Suprapubic skin (tissue), 4 donors: ENCODE results near the gene FAM98B. TPM values are rescaled to one million over a fixed set of nuclear protein-coding genes. Genes with fewer than 3 reads are reported as not detected.

ENCODE experiments used
- DNase-seq, 2 donors: peaks; one replicate each; pipeline ENCODE4 v3.0.0-alpha.2; 2019; ENCODE audit warnings: low spot score in 2 of 2
- H3K27ac ChIP-seq: fragments of 200-600 bp; sonication (generic); one replicate; pipeline ENCODE4 v1.5.1; 2019
- H3K27me3 ChIP-seq: fragments of 200-600 bp; sonication (generic); one replicate; pipeline ENCODE4 v1.5.1; 2019
- H3K36me3 ChIP-seq: fragments of 200-600 bp; sonication (generic); one replicate; pipeline ENCODE4 v1.5.1; 2019
- H3K4me1 ChIP-seq: fragments of 200-600 bp; sonication (generic); one replicate; pipeline ENCODE4 v1.5.1; 2019
- H3K4me3 ChIP-seq: fragments of 200-600 bp; sonication (generic); one replicate; pipeline ENCODE4 v1.5.1; 2019; ENCODE audit warnings: mild to moderate bottlenecking
- H3K9me3 ChIP-seq: fragments of 200-600 bp; sonication (generic); one replicate; pipeline ENCODE4 v1.5.1; 2019
- EP300 ChIP-seq: sonication (generic); formaldehyde crosslinking; IDR thresholded peaks from one replicate; pipeline ENCODE4 v1.6.1; 2017; ENCODE audit warnings: antibody characterized with exemption
- POLR2A ChIP-seq, 2 donors: fragments of 450-650 bp; IDR thresholded peaks; one replicate each; pipeline ENCODE4 v1.6.1; 2017; ENCODE audit warnings: antibody characterized with exemption in 2 of 2, mild to moderate bottlenecking in 2 of 2, moderate library complexity in 2 of 2
- POLR2AphosphoS5 ChIP-seq, 3 donors: sonication (generic); formaldehyde crosslinking; IDR thresholded peaks; one replicate each; pipeline ENCODE4 v1.6.1; 2017; ENCODE audit warnings: antibody characterized with exemption in 3 of 3
- WGBS: methylation state at CpG from one replicate; pipeline ENCODE4 v1.1.5; 2018; 5-methylcytosine and 5-hydroxymethylcytosine counted together
- total RNA-seq, 4 donors: library from RNA; depleted of rRNA; stranded (reverse); fragments of >200 nt; gene quantifications; one replicate each; pipeline ENCODE4 v1.1.0, GENCODE V29; 2016
- TF ChIP-seq, protein P1 (sequence below), 2 donors: fragments of 200-600 bp in 1 of 2; fragments of 450-650 bp in 1 of 2; sonication (generic) in 1 of 2; IDR thresholded peaks; one replicate each; pipeline ENCODE4 v1.5.1; 2016 to 2019; ENCODE audit warnings: antibody characterized with exemption in 2 of 2, mild to moderate bottlenecking in 1 of 2, moderate library complexity in 1 of 2

FAM98B gene
- total RNA-seq, 4 donors from 2014 or later, result 9.4 to 48.3 (median 14.7) TPM

DNA sequence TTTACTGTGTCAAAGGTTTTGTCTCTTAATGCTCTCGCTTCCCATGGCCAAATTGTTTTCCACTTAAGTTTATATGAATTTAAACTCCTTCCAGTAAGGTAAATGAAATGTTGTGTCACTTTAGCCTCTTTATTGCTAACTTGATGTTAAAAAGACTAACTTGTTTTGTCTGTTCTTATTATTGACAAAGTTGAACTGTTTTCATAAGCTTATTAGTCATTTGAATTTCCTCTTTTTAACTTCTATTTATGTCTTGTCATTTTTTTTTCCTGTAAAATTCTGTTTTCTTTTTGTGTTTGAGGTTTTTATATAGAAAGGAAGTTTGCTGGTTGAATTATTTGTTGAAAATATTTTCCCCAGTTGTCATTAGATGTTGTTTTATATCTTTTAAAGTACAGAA, 25.8 kb downstream of the FAM98B start:
- no peak for DNase-seq
- H3K9me3 ChIP-seq, result no peaks in the 10 kb centered on the region
- peaks cover 43% of the 10 kb centered on the region for H3K36me3 ChIP-seq
- TF ChIP-seq POLR2A (IDR thresholded peaks at IDR 0.05) (no peak), POLR2AphosphoS5 (IDR thresholded peaks at IDR 0.05) (no peak), EP300 (no peak)
- TF ChIP-seq, protein P1, sequence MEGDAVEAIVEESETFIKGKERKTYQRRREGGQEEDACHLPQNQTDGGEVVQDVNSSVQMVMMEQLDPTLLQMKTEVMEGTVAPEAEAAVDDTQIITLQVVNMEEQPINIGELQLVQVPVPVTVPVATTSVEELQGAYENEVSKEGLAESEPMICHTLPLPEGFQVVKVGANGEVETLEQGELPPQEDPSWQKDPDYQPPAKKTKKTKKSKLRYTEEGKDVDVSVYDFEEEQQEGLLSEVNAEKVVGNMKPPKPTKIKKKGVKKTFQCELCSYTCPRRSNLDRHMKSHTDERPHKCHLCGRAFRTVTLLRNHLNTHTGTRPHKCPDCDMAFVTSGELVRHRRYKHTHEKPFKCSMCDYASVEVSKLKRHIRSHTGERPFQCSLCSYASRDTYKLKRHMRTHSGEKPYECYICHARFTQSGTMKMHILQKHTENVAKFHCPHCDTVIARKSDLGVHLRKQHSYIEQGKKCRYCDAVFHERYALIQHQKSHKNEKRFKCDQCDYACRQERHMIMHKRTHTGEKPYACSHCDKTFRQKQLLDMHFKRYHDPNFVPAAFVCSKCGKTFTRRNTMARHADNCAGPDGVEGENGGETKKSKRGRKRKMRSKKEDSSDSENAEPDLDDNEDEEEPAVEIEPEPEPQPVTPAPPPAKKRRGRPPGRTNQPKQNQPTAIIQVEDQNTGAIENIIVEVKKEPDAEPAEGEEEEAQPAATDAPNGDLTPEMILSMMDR (IDR thresholded peaks at IDR 0.05), result no peak
- H3K27ac ChIP-seq, result no peak overlapping the region
- 100% methylated on average over 1 of the region's 1 CpG for WGBS
- H3K4me3 ChIP-seq, result no peak overlapping the region
- H3K4me1 ChIP-seq, result no peaks in the 10 kb centered on the region
- no peaks in the 10 kb centered on the region for H3K27me3 ChIP-seq

DNA sequence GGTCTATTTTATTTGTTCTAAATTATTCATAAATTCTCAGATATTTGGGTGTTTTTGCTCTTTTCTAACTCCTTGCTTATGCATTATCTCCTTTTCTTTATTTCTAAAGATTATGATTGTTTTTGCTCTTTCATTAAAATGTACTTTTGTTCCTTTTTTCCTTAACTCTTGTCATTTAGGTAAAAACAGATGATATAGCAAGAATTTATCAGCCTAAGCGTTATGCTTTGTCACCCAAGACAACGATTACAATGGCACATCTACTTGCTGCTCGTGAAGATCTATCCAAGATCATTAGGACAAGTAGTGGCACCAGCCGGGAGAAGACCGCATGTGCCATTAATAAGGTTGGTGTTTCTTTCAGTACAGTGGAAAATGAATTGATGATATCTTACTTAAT, 27.2 kb downstream of the FAM98B start:
- H3K36me3 ChIP-seq, result peaks cover 31% of the 10 kb centered on the region
- no peak overlapping the region for H3K4me3 ChIP-seq
- H3K9me3 ChIP-seq, result no peaks in the 10 kb centered on the region
- TF ChIP-seq POLR2AphosphoS5 (IDR thresholded peaks at IDR 0.05), result no peak
- TF ChIP-seq EP300, result no peak
- TF ChIP-seq POLR2A (IDR thresholded peaks at IDR 0.05), result no peak
- TF ChIP-seq, protein P1 (IDR thresholded peaks at IDR 0.05), result no peak
- H3K27ac ChIP-seq, result no peak overlapping the region
- H3K4me1 ChIP-seq, result no peaks in the 10 kb centered on the region
- DNase-seq, result no peak
- 97% methylated on average over 5 of the region's 5 CpGs for WGBS
- no peaks in the 10 kb centered on the region for H3K27me3 ChIP-seq

DNA sequence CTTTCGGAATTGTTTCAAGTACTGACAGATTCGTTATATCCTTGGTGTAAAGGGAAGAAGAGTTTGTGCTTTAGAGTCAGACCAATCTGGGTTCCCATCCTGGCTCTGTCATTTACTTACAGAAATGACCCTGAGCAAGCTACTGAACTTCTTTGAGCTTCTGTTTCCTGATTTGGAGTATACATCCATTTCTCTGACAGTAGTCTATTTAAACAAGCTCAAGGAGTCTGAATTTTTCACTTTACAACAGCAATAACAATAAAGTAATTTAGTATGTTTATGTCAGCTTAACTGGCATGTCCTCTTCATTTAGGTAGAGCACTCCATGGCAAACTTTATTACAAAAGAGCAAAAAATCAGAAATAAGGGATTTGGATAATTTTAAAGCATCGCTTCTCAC, 27.8 kb downstream of the FAM98B start:
- WGBS, result 97% methylated on average over 3 of the region's 3 CpGs
- Histone ChIP-seq H3K4me3 (no peak overlapping the region), H3K27me3 (no peaks in the 10 kb centered on the region), H3K9me3 (no peaks in the 10 kb centered on the region), H3K4me1 (no peaks in the 10 kb centered on the region), H3K27ac (no peak overlapping the region), H3K36me3 (peaks cover 28% of the 10 kb centered on the region)
- DNase-seq, result no peak
- TF ChIP-seq, protein P1 (IDR thresholded peaks at IDR 0.05), result no peak
- TF ChIP-seq POLR2AphosphoS5 (IDR thresholded peaks at IDR 0.05) (no peak), EP300 (no peak), POLR2A (IDR thresholded peaks at IDR 0.05) (no peak)

DNA sequence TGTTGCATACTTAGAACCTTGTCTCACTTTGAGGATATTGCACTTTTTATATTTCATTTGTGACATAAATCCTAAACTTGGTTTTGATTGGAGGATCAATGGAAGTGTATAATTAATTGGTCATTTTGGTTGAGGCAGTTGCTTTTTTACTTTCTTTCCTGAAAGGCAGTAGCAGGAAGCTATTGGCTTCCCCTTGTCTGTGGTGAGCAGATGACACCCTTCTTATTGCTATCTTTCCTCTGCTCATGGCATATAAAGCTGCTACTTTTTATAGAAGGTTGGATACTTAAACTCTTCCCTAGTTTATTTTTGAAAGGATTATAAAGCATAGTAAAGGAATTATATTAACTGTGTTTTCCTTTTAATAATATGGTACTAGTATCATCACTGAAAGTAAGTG, 28.6 kb downstream of the FAM98B start:
- TF ChIP-seq, protein P1 (IDR thresholded peaks at IDR 0.05), result no peak
- TF ChIP-seq POLR2AphosphoS5 (IDR thresholded peaks at IDR 0.05) (no peak), POLR2A (IDR thresholded peaks at IDR 0.05) (no peak), EP300 (no peak)
- peaks cover 25% of the 10 kb centered on the region for H3K36me3 ChIP-seq
- no peaks in the 10 kb centered on the region for H3K4me1 ChIP-seq
- H3K27ac ChIP-seq, result no peak overlapping the region
- no peak overlapping the region for H3K4me3 ChIP-seq
- DNase-seq, result no peak
- no peaks in the 10 kb centered on the region for H3K9me3 ChIP-seq
- no peaks in the 10 kb centered on the region for H3K27me3 ChIP-seq

DNA sequence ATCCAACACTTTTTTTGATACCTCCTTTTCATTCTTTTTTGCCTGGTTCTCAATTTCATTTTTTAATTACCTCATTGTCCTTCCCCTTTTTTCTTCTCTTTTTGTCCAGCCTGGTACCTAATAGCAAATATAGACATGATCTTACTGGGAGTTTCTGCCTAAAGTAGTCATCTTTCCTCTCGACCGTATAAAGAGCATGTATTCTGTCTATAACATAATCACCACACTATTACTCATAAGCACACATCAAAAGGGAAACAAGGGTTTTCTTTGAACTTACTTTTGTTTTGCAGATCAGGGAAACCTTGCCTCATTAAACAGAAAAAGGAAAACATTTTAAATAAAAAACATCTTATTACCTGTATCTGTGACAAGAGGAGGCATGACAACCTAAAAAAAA, 33.0 kb downstream of the FAM98B start:
- DNase-seq, result no peak
- Histone ChIP-seq H3K27me3 (no peaks in the 10 kb centered on the region), H3K4me3 (no peak overlapping the region), H3K36me3 (peaks cover 13% of the 10 kb centered on the region), H3K4me1 (no peaks in the 10 kb centered on the region), H3K9me3 (no peaks in the 10 kb centered on the region), H3K27ac (no peak overlapping the region)
- 77% methylated on average over 2 of the region's 2 CpGs for WGBS
- no peak for TF ChIP-seq POLR2AphosphoS5 (IDR thresholded peaks at IDR 0.05)
- no peak for TF ChIP-seq POLR2A (IDR thresholded peaks at IDR 0.05)
- TF ChIP-seq, protein P1 (IDR thresholded peaks at IDR 0.05), result no peak
